HAP-1 (cell line): ENCODE results near the gene CYSTM1.

Experiments
- DNase-seq, 2 experiments: peaks; one replicate each; pipeline ENCODE4 v3.0.0-alpha.2; 2016 to 2020; ENCODE audit warnings: low spot score in 2 of 2
- H3K27me3 ChIP-seq: fragments of 250-450 bp; sonication (Bioruptor Pico); 2 replicates; pipeline ENCODE4 v1.5.1; 2020; ENCODE audit warnings: low read depth, mild to moderate bottlenecking, moderate library complexity
- H3K36me3 ChIP-seq: fragments of 250-450 bp; sonication (Bioruptor Pico); replicated peaks from 2 replicates; pipeline ENCODE4 v1.5.1; 2020; ENCODE audit warnings: mild to moderate bottlenecking
- H3K4me1 ChIP-seq: fragments of 250-450 bp; sonication (Bioruptor Pico); 2 replicates; pipeline ENCODE4 v1.5.1; 2020; ENCODE audit warnings: mild to moderate bottlenecking
- H3K4me3 ChIP-seq: fragments of 250-450 bp; sonication (Bioruptor Pico); 2 replicates; pipeline ENCODE4 v1.5.1; 2020; ENCODE audit warnings: mild to moderate bottlenecking, moderate library complexity
- H3K9me3 ChIP-seq: fragments of 250-450 bp; sonication (Bioruptor Pico); 2 replicates; pipeline ENCODE4 v1.5.1; 2020; ENCODE audit warnings: mild to moderate bottlenecking, moderate library complexity
- in situ Hi-C: fragments of 300-500 bp; cut with MboI; formaldehyde crosslinking; loops from 3 replicates; pipeline ENCODE4 v1.14.3; 2020; ENCODE audit warnings: low sequenced_read_pairs, inconsistent platforms, mixed read lengths

Gene CYSTM1

DNA sequence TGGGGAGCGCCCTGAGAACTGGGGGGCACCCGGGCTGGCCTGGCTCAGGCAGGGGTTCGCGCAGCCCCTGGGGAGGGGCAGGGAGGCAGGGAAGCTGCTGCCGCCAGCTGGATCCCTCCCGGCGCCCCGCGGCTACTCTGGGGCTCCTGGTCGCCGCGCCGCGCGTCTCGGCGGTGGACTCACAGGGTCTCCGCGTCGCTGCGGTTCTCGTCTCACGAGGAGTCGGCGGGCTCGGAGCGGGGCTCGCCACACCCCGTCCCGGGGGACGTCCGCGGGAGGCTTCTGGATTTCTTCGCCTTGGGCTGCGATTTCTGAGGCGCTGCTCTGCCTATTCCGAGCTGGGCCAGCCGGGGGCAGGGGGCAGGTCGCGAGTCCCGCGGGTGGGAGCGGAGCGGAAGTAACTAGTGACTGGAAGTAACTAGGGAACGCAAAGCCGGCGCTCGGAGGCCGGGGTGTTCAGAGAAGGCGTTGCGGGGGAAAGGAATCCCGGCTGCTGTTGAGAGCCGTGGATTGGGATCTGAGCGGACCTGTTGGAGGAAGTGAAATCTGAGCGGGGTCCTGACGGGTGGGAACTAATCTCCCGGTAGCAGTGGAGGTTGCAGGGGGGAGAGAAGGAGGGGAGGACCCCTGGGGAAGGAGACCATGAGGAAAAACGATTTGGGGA, 511 bp downstream of the CYSTM1 start:
- Histone ChIP-seq H3K27me3 (no peaks in the 10 kb centered on the region), H3K36me3 (0 out of 2 replicates have a peak, but pooled peaks cover 3% of the 10 kb centered on the region), H3K9me3 (no peaks in the 10 kb centered on the region), H3K4me3 (peak overlapping the region; percentile 96), H3K4me1 (peaks cover 6% of the 10 kb centered on the region)
- in situ Hi-C loops, result no loop called here
- DNase-seq, result peak; percentile 82 to 85

GRCh38 chr5:140176031-140176387, 1.0 kb downstream of the CYSTM1 start:
- in situ Hi-C loops, result no loop called here
- Histone ChIP-seq H3K4me3 (peak overlapping the region; percentile 96), H3K4me1 (peaks cover 6% of the 10 kb centered on the region), H3K27me3 (no peaks in the 10 kb centered on the region), H3K9me3 (no peaks in the 10 kb centered on the region), H3K36me3 (0 out of 2 replicates have a peak, but pooled peaks cover 3% of the 10 kb centered on the region)
- no peak for DNase-seq

DNA sequence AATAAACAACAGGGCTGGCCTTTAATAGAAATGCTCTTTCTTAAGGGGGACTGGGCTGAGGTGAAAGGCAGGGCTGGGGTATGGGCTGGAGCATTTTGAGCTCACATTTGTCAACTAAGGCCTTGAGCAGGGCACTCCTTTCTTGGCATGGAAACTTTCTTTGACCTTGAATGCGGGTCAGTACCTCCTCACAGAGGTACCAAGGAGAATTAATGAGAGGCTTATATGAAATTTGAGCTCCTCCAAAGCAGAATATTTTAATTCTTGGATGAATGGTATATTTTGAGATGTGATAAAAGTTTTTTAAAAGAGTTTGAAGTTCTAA, 3.1 kb downstream of the CYSTM1 start:
- no peak for DNase-seq
- Histone ChIP-seq H3K27me3 (no peaks in the 10 kb centered on the region), H3K36me3 (0 out of 2 replicates have a peak, but pooled peaks cover 3% of the 10 kb centered on the region), H3K4me3 (no peak overlapping the region), H3K4me1 (peaks cover 6% of the 10 kb centered on the region), H3K9me3 (no peaks in the 10 kb centered on the region)
- in situ Hi-C loops, result no loop called here

- in situ Hi-C loops, result no loop called here
- DNase-seq, result no peak
- H3K4me1 ChIP-seq, result peaks cover 6% of the 10 kb centered on the region
- no peaks in the 10 kb centered on the region for H3K27me3 ChIP-seq
- 0 out of 2 replicates have a peak, but pooled peaks cover 3% of the 10 kb centered on the region for H3K36me3 ChIP-seq
- no peak overlapping the region for H3K4me3 ChIP-seq
- no peaks in the 10 kb centered on the region for H3K9me3 ChIP-seq
Observed at GRCh38 chr5:140178482-140179116, 3.6 kb downstream of the CYSTM1 start.

DNA sequence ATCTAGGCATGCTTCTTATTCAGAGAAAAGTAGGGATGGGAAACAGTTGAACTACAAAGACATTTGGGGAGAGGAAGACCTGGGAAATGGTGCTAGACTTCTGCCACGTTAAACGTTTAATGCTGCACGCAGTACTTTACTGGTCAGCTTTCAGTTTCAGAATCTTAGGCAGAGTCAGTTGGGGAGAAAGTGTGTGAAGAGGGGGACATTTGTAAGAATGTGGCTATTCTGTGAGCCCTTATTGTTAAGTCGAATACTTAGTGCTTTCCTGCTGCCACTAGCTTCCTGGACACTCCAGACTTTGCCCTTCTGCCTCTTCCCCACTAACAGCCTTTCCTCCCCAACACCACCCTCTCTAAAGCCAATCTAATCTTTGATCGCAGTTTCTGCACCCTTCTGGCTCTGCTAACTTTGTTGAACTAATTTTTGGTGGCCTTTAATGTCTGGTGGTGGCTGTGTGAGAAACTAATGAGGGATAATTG, 6.1 kb downstream of the CYSTM1 start:
- no peak for DNase-seq
- Histone ChIP-seq H3K9me3 (no peaks in the 10 kb centered on the region), H3K36me3 (no peaks in the 10 kb centered on the region), H3K4me1 (no peaks in the 10 kb centered on the region; the same call in 1 of the 2 replicates), H3K4me3 (no peak overlapping the region), H3K27me3 (no peaks in the 10 kb centered on the region)
- in situ Hi-C loops, result no loop called here

- no peak for DNase-seq
- no peaks in the 10 kb centered on the region; the same call in 1 of the 2 replicates for H3K4me1 ChIP-seq
- in situ Hi-C loops, result no loop called here
Observed at GRCh38 chr5:140181525-140181924, 6.5 kb downstream of the CYSTM1 start.

DNA sequence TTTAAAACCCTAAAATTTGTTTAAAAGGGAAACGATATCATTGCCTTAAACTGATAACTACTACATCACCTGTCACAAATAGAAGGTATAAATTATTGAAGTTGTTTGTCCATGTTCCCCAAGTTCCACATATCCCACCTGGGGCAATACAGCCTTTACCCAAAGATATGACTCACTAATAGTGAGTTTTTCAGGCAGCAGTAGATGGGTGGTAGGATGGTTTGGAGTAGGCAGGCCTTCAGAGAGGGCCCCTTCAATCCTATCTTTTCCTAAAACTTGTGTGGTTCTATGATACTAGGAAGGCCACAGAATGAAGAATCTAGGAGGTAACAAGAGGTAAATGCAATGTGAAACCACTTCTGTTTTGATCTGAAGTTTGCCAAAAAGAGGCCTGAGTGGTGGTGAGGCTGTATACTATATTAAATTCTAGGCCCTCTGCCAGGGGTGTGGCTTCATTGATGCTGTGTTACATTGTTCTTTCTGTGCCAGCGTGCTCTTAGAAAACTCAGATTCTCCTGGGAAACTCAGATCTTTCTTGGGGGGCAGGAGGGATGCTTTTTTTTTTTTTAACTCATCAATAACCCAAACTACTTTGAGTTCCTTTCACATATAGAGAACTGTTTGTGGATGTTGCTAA, 7.2 kb downstream of the CYSTM1 start:
- H3K4me3 ChIP-seq, result no peak overlapping the region
- no peaks in the 10 kb centered on the region for H3K27me3 ChIP-seq
- DNase-seq, result no peak
- no peaks in the 10 kb centered on the region; the same call in 1 of the 2 replicates for H3K4me1 ChIP-seq
- H3K9me3 ChIP-seq, result no peaks in the 10 kb centered on the region
- H3K36me3 ChIP-seq, result no peaks in the 10 kb centered on the region
- in situ Hi-C loops, result no loop called here

More at GRCh38 chr5:140181525-140181924, 6.5 kb downstream of the CYSTM1 start:
- no peaks in the 10 kb centered on the region for H3K9me3 ChIP-seq
- no peak overlapping the region for H3K4me3 ChIP-seq
- no peaks in the 10 kb centered on the region for H3K36me3 ChIP-seq
- no peaks in the 10 kb centered on the region for H3K27me3 ChIP-seq

GRCh38 chr5:140182803-140183367, 7.9 kb downstream of the CYSTM1 start:
- H3K36me3 ChIP-seq, result no peaks in the 10 kb centered on the region

GRCh38 chr5:140185409-140185808, 10.4 kb downstream of the CYSTM1 start:
- in situ Hi-C loops, result no loop called here
- no peaks in the 10 kb centered on the region for H3K27me3 ChIP-seq
- peaks cover 7% of the 10 kb centered on the region for H3K4me1 ChIP-seq
- H3K36me3 ChIP-seq, result no peaks in the 10 kb centered on the region
- no peak overlapping the region for H3K4me3 ChIP-seq
- H3K9me3 ChIP-seq, result no peaks in the 10 kb centered on the region
- DNase-seq, result no peak

More at GRCh38 chr5:140182803-140183367, 7.9 kb downstream of the CYSTM1 start:
- no peak for DNase-seq
- Histone ChIP-seq H3K4me3 (no peak overlapping the region), H3K9me3 (no peaks in the 10 kb centered on the region), H3K4me1 (no peaks in the 10 kb centered on the region; the same call in 1 of the 2 replicates), H3K27me3 (no peaks in the 10 kb centered on the region)
- in situ Hi-C loops, result no loop called here

- H3K4me1 ChIP-seq, result peaks cover 15% of the 10 kb centered on the region
- H3K27me3 ChIP-seq, result no peaks in the 10 kb centered on the region
- no peaks in the 10 kb centered on the region for H3K36me3 ChIP-seq
- no peak for DNase-seq
- H3K9me3 ChIP-seq, result no peaks in the 10 kb centered on the region
- H3K4me3 ChIP-seq, result no peak overlapping the region
- in situ Hi-C loops, result no loop called here
Observed at GRCh38 chr5:140186267-140186671, 11.3 kb downstream of the CYSTM1 start.

DNA sequence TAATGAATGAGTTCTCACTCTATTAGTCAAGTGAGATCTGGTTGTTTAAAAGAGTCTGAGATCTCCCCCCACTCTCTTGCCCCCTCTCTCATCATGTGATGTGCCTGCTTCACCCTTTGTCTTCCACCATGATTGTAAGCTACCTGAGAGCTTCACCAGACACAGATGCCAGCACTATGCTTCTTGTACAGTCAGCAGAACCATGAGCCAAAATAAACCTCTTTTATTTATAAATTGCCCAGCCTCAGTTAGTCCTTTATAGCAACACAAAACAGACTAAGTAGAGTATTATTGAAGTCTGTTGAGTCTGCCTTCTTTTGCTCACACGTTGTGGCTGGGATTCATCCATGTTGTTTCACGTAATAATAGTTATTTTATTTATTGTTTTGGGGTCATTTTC, 14.3 kb downstream of the CYSTM1 start:
- Histone ChIP-seq H3K9me3 (no peaks in the 10 kb centered on the region), H3K36me3 (no peaks in the 10 kb centered on the region), H3K4me3 (no peak overlapping the region), H3K27me3 (no peaks in the 10 kb centered on the region), H3K4me1 (peaks cover 23% of the 10 kb centered on the region)
- no peak for DNase-seq
- in situ Hi-C loops, result no loop called here

DNA sequence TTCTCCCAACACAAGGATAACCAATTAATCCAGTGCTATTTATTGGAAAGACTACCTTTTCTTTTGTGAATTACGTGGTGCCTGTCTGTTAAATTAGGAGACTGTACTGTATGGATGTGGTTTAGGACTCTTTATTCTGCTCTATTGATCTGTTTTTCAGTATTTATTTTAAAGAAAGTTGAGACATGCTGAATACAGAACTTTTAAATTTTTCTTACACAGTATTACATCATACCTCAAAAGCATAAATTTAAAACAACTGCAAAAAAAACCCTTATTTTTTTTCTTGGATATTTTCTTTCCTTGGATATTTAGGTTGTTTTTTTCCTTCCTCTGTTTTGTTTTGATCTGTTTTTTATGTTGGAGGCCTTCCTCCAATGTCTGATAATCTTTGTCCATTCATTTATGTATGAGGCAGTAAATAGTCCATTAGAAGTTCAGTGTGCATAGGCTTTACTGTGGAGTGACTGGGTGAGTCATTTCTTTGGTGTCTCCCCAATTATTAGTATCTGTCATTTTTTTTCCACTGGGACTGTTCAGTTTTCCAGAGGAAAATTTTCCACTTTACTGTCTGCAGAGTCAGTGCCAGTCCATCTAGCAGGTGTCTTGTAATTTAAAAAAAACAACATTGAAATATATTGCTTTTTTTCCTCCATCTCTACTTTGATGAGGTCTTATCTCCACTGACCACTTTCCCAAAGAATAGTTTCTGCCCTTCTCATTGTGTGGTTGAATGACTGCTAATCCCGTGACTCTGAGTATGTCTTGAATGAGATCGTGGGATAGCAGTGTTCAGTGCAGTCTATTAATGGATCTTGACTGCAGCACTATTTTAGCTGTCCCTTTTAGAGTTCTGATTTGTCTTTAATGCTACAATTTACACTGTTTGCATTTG, 15.2 kb downstream of the CYSTM1 start:
- no peaks in the 10 kb centered on the region; the same call in 1 of the 2 replicates for H3K36me3 ChIP-seq
- no peak overlapping the region for H3K4me3 ChIP-seq
- peaks cover 23% of the 10 kb centered on the region for H3K4me1 ChIP-seq
- in situ Hi-C loops, result no loop called here
- no peaks in the 10 kb centered on the region for H3K27me3 ChIP-seq
- no peaks in the 10 kb centered on the region for H3K9me3 ChIP-seq
- DNase-seq, result peak; percentile 24 to 67

- in situ Hi-C loops, result no loop called here
- H3K4me3 ChIP-seq, result no peak overlapping the region
- peaks cover 23% of the 10 kb centered on the region for H3K4me1 ChIP-seq
- H3K36me3 ChIP-seq, result no peaks in the 10 kb centered on the region; the same call in 1 of the 2 replicates
- no peaks in the 10 kb centered on the region for H3K9me3 ChIP-seq
- DNase-seq, result peak in 1 of 2 experiments; percentile 24
- no peaks in the 10 kb centered on the region for H3K27me3 ChIP-seq
Observed at GRCh38 chr5:140190872-140191218, 15.9 kb downstream of the CYSTM1 start.
